ENCODE data around the gene TIMM17A. TPM values are rescaled to one million over a fixed set of nuclear protein-coding genes. Genes with fewer than 3 reads are reported as not detected.
"Not testable (repeated sequence)": the region's sequence is repeated elsewhere in the genome, so short reads cannot be mapped to it uniquely, and the experiment has no call there.

Gene TIMM17A
- polyA plus RNA-seq, 1 experiment: 54.6 TPM

DNA sequence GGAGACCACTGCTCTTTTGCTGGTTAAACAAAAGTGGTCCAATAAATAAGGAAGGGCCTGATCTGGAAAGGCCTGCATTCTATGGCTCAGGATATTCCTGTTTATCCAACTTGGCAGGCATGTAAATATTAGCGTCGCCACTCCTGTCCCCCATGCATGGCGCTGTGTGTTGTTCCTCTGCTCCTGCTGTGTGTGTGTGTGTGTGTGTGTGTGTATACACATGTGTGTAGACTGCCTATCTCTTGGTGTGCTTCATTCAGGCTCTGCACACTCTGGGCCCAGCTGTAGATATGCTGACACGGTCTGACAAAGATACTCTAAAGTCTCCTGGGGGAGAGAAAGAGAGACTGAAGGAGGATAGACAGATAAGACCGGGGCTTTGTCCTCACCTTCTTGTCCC, 15.7 kb upstream of the TIMM17A start:
- H3K36me3 ChIP-seq (ENCODE audit: control insufficient read depth, insufficient read depth, low read length): no peaks in the 10 kb centered on the region

GRCh38 chr1:201940316-201940715, 15.0 kb upstream of the TIMM17A start:
- H3K4me3 ChIP-seq (ENCODE audit: low read depth, low read length); H3K27me3 ChIP-seq (ENCODE audit: control insufficient read depth, insufficient read depth, low read length); DNase-seq (ENCODE audit: low read depth); H3K36me3 ChIP-seq (ENCODE audit: control insufficient read depth, insufficient read depth, low read length); POLR2A ChIA-PET: not testable (repeated sequence)
- CTCF ChIA-PET: interaction anchor here (0.6 to 1.8 kb wide), 3 partner anchors 12 to 66 kb away, joined by 4 to 5 read pairs (median 5); no protein-coding TSS in a partner anchor

More for the DNA sequence above, 15.7 kb upstream of the TIMM17A start:
- ChIA-PET CTCF (interaction anchor here (2.6 kb wide), 1 partner anchor 44 kb away, joined by 11 read pairs; no protein-coding TSS in a partner anchor), POLR2A (no interaction called here)
- no peak overlapping the region for H3K4me3 ChIP-seq (ENCODE audit: low read depth, low read length)
- DNase-seq (ENCODE audit: low read depth): no peak
- no peaks in the 10 kb centered on the region for H3K27me3 ChIP-seq (ENCODE audit: control insufficient read depth, insufficient read depth, low read length)
- TF ChIP-seq CTCF (IDR thresholded peaks at IDR 0.05; ENCODE audit: insufficient read depth, low read depth, low read length): no peak

DNA sequence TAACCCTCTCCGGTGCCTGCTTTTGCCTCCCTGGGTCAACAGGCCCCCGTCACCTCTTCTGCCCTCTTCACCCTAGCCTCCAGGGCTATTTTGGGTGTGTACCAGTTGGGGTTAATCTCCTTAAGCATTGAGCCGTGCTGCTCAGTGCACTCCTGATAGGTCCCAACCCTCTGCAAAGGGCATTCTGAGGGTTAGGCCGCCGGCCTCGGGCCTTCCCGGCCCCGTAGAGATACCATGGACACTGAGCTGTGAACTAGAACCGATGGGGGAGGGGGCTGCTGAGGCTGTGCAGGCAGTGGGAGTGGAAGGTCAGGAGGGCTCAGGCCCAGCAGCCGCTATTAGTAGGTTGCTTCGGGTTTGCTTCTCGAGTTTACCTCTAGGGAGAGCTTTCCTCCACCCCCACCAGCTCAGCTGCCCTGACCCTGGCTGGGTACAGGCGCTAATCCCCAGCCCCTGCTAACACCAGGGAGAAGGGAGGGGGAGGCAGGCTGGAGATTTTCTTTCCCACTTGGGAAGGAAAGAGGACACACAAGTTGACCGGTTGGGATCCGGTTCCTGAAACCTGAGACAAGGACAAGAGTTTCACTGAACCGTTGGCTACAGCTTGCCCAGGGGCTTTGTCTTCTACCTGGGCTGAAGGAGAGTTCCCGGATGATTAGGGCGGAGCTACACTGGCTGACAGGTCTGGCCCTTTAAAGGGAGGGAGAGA, 13.7 kb upstream of the TIMM17A start:
- H3K4me3 ChIP-seq (ENCODE audit: low read depth, low read length): no peak overlapping the region
- CTCF ChIA-PET: interaction anchor here (1.0 to 1.8 kb wide), 3 partner anchors 13 to 45 kb away, joined by 3 to 6 read pairs (median 4); no protein-coding TSS in a partner anchor
- no peaks in the 10 kb centered on the region for H3K36me3 ChIP-seq (ENCODE audit: control insufficient read depth, insufficient read depth, low read length)
- no peak for DNase-seq (ENCODE audit: low read depth)
- no peak for TF ChIP-seq CTCF (IDR thresholded peaks at IDR 0.05; ENCODE audit: insufficient read depth, low read depth, low read length)
- no peaks in the 10 kb centered on the region for H3K27me3 ChIP-seq (ENCODE audit: control insufficient read depth, insufficient read depth, low read length)
- POLR2A ChIA-PET: interaction anchor here (1.0 kb wide), 1 partner anchor 24 kb away, joined by 3 read pairs; no protein-coding TSS in a partner anchor

DNA sequence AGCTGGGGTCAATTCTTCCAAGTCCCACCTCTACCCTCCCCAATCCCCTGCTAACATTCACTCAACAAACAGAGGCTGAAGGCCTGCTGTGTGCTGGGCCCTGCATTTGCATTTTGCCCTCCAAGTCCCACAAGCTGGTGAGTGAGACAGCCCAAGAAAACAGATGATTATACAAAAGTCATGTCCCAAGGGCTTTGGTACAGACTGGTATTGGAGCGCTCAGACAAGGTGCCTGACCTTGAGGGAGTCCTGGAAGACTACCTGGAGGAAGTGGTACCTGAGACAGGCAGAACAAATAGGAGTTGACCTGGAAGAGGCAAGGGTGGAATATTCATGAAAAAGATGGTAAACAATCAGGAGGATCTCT, 13.2 kb upstream of the TIMM17A start:
- POLR2A ChIA-PET: interaction anchor here (1.0 kb wide), 1 partner anchor 25 kb away, joined by 3 read pairs; no protein-coding TSS in a partner anchor
- no peaks in the 10 kb centered on the region for H3K36me3 ChIP-seq (ENCODE audit: control insufficient read depth, insufficient read depth, low read length)
- CTCF ChIA-PET: interaction anchor here (1.0 to 1.8 kb wide), 3 partner anchors 14 to 46 kb away, joined by 3 to 6 read pairs (median 4); no protein-coding TSS in a partner anchor
- no peak for DNase-seq (ENCODE audit: low read depth)
- H3K4me3 ChIP-seq (ENCODE audit: low read depth, low read length): no peak overlapping the region
- TF ChIP-seq CTCF (IDR thresholded peaks at IDR 0.05; ENCODE audit: insufficient read depth, low read depth, low read length): no peak
- no peaks in the 10 kb centered on the region for H3K27me3 ChIP-seq (ENCODE audit: control insufficient read depth, insufficient read depth, low read length)

GRCh38 chr1:201944002-201944401, 11.3 kb upstream of the TIMM17A start:
- CTCF ChIA-PET: interaction anchor here (0.8 to 4.5 kb wide), 6 partner anchors 12 to 66 kb away, joined by 3 to 45 read pairs (median 4); no protein-coding TSS in a partner anchor
- POLR2A ChIA-PET: interaction anchor here (0.7 kb wide), 1 partner anchor 18 kb away, joined by 9 read pairs; no protein-coding TSS in a partner anchor
- Histone ChIP-seq H3K4me3 (ENCODE audit: low read depth, low read length) (peak overlapping the region; percentile 49), H3K27me3 (ENCODE audit: control insufficient read depth, insufficient read depth, low read length) (no peaks in the 10 kb centered on the region), H3K36me3 (ENCODE audit: control insufficient read depth, insufficient read depth, low read length) (no peaks in the 10 kb centered on the region)
- no peak for TF ChIP-seq CTCF (IDR thresholded peaks at IDR 0.05; ENCODE audit: insufficient read depth, low read depth, low read length)
- no peak for DNase-seq (ENCODE audit: low read depth)

All from BJ (cell line).